GM12865 (cell line): ENCODE results near the gene NCOA5.
"Not testable (repeated sequence)": the region's sequence is repeated elsewhere in the genome, so short reads cannot be mapped to it uniquely, and the experiment has no call there.

Experiments
- DNase-seq: peaks from one replicate; pipeline ENCODE4 v3.0.0; 2010; ENCODE audit warnings: low read depth
- H3K4me3 ChIP-seq: 2 replicates; pipeline ENCODE4 v1.5.1; 2011; ENCODE audit warnings: mild to moderate bottlenecking, low read depth, low read length, control low read depth
- CTCF ChIP-seq: IDR thresholded peaks from 2 replicates; pipeline ENCODE4 v1.5.1; 2011; ENCODE audit warnings: low read length, control low read depth, low read depth, inconsistent platforms; ENCODE audit not compliant: insufficient read depth; ENCODE audit errors: missing control alignments

NCOA5 gene

DNA sequence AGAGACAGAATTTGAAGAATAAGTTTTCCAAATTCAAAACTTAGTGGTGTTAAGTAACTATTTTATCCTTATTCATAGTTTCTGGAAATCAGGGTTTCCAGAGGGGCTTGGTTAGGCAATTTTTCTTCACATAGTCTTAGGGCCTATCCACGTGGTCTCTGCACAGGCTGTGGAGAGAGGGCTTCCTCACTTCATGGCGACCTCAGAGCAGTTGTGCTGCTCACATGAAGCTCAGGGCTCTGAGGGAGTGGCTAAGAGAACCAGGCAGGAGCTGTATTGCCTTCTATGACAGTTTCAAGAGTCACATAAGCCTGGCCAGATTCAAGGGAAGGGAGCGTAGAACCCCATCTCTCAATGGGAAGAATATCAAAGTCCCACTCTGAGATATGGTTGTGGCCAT, 14.5 kb upstream of the NCOA5 start:
- TF ChIP-seq CTCF = no peak
- no peak for DNase-seq
- no peak overlapping the region for H3K4me3 ChIP-seq

GRCh38 chr20:46102940-46103339, 13.2 kb upstream of the NCOA5 start:
- no peak for TF ChIP-seq CTCF
- H3K4me3 ChIP-seq = no peak overlapping the region
- no peak for DNase-seq

DNA sequence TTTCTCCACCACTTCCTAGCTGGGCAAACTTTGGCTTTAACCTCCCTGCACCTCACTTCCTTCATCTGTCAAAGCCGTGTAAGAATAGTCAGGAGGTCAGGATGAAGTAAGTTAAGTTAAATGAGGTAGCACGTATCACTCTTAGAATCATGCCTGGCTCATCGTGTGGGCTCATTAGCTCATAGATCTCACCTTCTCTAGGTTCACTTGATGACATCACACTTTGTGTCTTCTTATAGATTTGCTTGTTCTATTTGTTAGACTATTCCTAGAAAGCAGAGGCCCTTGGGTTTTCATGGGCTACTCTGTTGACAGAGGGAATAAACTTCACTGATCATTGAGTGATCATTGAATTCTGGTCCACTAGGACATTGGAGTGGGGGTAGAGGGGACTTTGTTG, 12.2 kb upstream of the NCOA5 start:
- DNase-seq = no peak
- H3K4me3 ChIP-seq = no peak overlapping the region
- TF ChIP-seq CTCF = no peak

- no peak overlapping the region for H3K4me3 ChIP-seq
- DNase-seq = no peak
- TF ChIP-seq CTCF = no peak
Measured at GRCh38 chr20:46100988-46101387, 11.2 kb upstream of the NCOA5 start.

DNA sequence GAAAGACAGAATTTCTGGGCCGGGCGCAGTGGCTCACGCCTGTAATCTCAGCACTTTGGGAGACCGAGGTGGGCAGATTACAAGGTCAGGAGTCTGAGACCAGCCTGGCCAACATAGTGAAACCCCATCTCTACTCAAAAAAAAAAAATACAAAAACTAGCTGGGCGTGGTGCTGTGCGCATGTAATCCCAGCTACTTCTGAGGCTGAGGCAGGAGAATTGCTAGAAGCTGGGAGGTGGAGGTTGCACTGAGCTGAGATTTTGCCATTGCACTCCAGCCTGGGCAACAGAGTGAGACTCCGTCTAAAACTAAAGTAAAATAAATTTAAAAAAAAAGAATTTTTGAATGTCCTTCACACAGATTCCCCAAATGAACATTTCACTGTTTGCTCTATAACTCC, 10.7 kb upstream of the NCOA5 start:
- DNase-seq, H3K4me3 ChIP-seq: not testable (repeated sequence)

DNA sequence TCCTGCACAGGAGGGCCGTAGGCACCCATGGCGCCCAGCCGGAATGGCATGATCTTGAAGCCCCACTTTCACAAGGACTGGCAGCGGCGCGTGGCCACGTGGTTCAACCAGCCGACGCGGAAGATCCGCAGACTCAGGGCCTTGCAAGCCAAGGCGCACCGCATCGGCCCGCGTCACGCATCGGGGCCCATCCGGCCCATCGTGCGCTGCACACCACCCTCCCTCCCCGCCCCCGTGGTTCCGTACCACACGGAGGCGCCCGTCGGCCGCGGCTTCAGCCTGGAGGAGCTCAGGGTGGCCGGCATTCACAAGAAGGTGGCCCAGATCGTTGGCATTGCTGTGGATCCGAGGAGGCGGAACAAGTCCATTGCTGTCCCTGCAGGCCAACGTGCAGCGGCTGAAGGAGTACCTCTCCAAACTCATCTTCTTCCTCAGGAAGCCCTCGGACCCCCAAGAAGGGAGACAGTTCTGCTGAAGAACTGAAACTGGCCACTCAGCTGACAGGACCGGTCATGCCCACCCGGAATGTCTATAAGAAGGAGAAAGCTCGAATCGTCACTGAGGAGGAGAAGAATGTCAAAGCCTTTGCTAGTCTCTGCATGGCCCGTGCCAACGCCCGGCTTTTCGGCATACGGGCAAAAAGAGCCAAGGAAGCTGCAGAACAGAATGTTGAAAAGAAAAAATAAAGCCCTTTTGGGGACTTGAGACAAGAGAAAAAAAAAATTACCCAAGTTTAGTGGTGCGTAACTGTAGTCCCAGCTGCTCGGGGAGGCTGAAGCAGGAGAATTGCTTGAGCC, 9.9 kb upstream of the NCOA5 start:
- TF ChIP-seq CTCF = peak; percentile 53
- peak; percentile 68 for DNase-seq
- H3K4me3 ChIP-seq = peak overlapping the region; percentile 6

DNA sequence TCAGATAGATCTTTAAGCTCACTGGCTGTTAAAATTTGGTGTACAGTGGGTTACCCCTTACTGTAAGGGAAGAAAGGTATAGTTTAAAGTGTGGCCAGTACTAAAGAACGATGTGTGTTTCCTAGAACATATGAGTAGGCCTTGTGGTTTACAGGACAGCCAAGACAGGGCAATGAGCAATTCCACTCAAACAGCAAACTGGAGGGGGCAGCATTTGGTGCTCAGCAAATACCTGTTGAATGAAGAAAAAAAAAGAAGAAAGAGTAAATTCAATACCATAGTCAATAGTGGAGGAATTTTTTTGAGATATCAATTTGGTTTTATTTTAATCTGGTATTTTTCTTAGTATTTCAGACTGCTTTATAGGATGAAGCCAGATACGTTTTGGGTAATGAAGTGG, 3.8 kb upstream of the NCOA5 start:
- H3K4me3 ChIP-seq = no peak overlapping the region
- DNase-seq = peak; percentile 16
- no peak for TF ChIP-seq CTCF

- not testable (repeated sequence) for DNase-seq, H3K4me3 ChIP-seq
Measured at GRCh38 chr20:46091622-46092535, 2.1 kb upstream of the NCOA5 start.
